Measurements from ENCODE around the gene TMEM218. TPM values are rescaled to one million over a fixed set of nuclear protein-coding genes. Genes with fewer than 3 reads are reported as not detected.

The TMEM218 gene
- total RNA-seq, 1 experiment from 2014 or later, result 14.3 TPM

DNA sequence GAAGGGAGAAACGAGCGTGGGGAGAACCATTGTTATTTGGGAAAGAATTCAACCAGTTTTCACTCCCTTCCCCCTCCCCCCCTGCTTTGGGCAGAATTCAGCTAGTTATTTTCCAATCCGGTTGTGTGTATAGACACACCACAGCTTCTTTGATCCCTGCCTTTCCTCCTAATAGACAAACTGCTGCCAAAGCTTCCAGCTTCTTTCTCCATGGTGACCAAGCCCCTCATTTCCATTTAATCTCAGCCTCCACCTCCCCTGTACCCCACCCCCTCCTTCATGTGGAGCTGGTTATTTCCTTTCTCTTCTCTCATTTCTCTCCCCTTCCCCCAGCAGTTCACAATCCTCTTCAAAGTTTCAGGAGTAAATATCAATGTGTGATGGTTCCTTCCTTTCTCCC is 28.4 kb upstream of the TMEM218 start:
- H3K4me3 Mint-ChIP-seq, result peak overlapping the region in 1 of 2 experiments; percentile 0; a peak in 1 of 5 replicates

More for the DNA sequence above, 28.4 kb upstream of the TMEM218 start:
- H3K4me2 ChIP-seq (ENCODE audit: insufficient read depth, insufficient read length, low read length), result no peak overlapping the region
- H4K91ac ChIP-seq (ENCODE audit: insufficient read length, low read depth, low read length), result no peak overlapping the region
- H3K27ac ChIP-seq (ENCODE audit: insufficient read length, low read depth, low read length), result no peak overlapping the region
- DNase-seq, result no peak
- peaks cover 15% of the 10 kb centered on the region; the same call in 1 of the 2 replicates for H3K4me1 ChIP-seq (ENCODE audit: insufficient read depth, low read length)
- no peak overlapping the region for H4K8ac ChIP-seq (replicated peaks; ENCODE audit: insufficient read length, low read depth, low read length)
- no peak overlapping the region for H2AFZ ChIP-seq (ENCODE audit: low read length)
- H3K23ac ChIP-seq (ENCODE audit: insufficient read length, low read depth, low read length), result no peak overlapping the region
- 0 out of 5 replicates have a peak, but pooled peaks cover 0 to 3% of the 10 kb centered on the region in 2 experiments for H3K9me3 Mint-ChIP-seq
- no peak overlapping the region for H2AK5ac ChIP-seq (ENCODE audit: insufficient read length, low read length)
- H3K36me3 Mint-ChIP-seq (ENCODE audit: insufficient read depth in 1 of 3, low read depth in 3 of 3), result no peaks in the 10 kb centered on the region
- WGBS (ENCODE audit: extremely low coverage, insufficient read length, low lambda C conversion rate), result no CpG with 5 or more reads among the region's 3 CpGs
- H3K27ac Mint-ChIP-seq, result no peak overlapping the region
- no peaks in the 10 kb centered on the region for H3K79me2 ChIP-seq (ENCODE audit: insufficient read depth, low read length)
- H2BK12ac ChIP-seq (ENCODE audit: insufficient read length, low read depth, low read length), result no peak overlapping the region
- H2BK15ac ChIP-seq (ENCODE audit: low read depth, low read length), result no peak overlapping the region
- H3K4me1 Mint-ChIP-seq, result peaks cover 54 to 61% of the 10 kb centered on the region in 2 experiments
- H3T11ph ChIP-seq (ENCODE audit: low read length), result no peak overlapping the region
- peaks cover 3% of the 10 kb centered on the region for H4K20me1 ChIP-seq (ENCODE audit: control insufficient read depth, insufficient read depth, insufficient read length)
- no peak overlapping the region for H2BK5ac ChIP-seq (ENCODE audit: insufficient read length, low read length)
- H3K23me2 ChIP-seq (ENCODE audit: insufficient read length, low read depth, low read length, poor library complexity, severe bottlenecking), result no peaks in the 10 kb centered on the region
- peaks cover 33% of the 10 kb centered on the region; the same call in 1 of the 2 replicates for H3K27me3 ChIP-seq (ENCODE audit: insufficient read depth, low read length)
- H3K9ac ChIP-seq (ENCODE audit: extremely low read depth, insufficient read length, low read length), result no peak overlapping the region
- H2BK120ac ChIP-seq (ENCODE audit: low read depth, low read length, poor library complexity, severe bottlenecking), result no peak overlapping the region
- no peaks in the 10 kb centered on the region for H3K79me1 ChIP-seq (ENCODE audit: insufficient read depth, low read depth, low read length, poor library complexity, severe bottlenecking)
- no peak overlapping the region for H3K18ac ChIP-seq (ENCODE audit: insufficient read length, low read depth, low read length)
- no peak overlapping the region for H3K56ac ChIP-seq (ENCODE audit: insufficient read length, low read depth, low read length)
- TF ChIP-seq, protein P1, sequence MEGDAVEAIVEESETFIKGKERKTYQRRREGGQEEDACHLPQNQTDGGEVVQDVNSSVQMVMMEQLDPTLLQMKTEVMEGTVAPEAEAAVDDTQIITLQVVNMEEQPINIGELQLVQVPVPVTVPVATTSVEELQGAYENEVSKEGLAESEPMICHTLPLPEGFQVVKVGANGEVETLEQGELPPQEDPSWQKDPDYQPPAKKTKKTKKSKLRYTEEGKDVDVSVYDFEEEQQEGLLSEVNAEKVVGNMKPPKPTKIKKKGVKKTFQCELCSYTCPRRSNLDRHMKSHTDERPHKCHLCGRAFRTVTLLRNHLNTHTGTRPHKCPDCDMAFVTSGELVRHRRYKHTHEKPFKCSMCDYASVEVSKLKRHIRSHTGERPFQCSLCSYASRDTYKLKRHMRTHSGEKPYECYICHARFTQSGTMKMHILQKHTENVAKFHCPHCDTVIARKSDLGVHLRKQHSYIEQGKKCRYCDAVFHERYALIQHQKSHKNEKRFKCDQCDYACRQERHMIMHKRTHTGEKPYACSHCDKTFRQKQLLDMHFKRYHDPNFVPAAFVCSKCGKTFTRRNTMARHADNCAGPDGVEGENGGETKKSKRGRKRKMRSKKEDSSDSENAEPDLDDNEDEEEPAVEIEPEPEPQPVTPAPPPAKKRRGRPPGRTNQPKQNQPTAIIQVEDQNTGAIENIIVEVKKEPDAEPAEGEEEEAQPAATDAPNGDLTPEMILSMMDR (conservative IDR thresholded peaks at IDR 0.05), result no peak
- no peaks in the 10 kb centered on the region for H3K9me3 ChIP-seq (ENCODE audit: control insufficient read depth, low read depth, low read length)
- H2BK20ac ChIP-seq (ENCODE audit: low read depth, low read length, poor library complexity, severe bottlenecking), result no peak overlapping the region
- no peak overlapping the region for H3K14ac ChIP-seq (ENCODE audit: insufficient read depth, low read length)
- H4K5ac ChIP-seq (ENCODE audit: insufficient read length, low read depth, low read length), result no peak overlapping the region
- H3K4ac ChIP-seq (ENCODE audit: low read depth, low read length), result no peak overlapping the region
- H3K27me3 Mint-ChIP-seq (ENCODE audit: low read depth), result peaks cover 83% of the 10 kb centered on the region

Data from H9 (cell line).